ENCODE results near the gene ATP2B3. TPM values are rescaled to one million over a fixed set of nuclear protein-coding genes. Genes with fewer than 3 reads are reported as not detected.

The ATP2B3 gene
- 0.10 TPM for total RNA-seq (ENCODE audit: unreplicated experiment)
- long read RNA-seq: 0 reads

- H3K36me3 Mint-ChIP-seq (ENCODE audit: low read depth, unreplicated experiment): peaks cover 6% of the 10 kb centered on the region
- no peaks in the 10 kb centered on the region for H3K9me3 Mint-ChIP-seq (ENCODE audit: unreplicated experiment)
- peaks cover 8% of the 10 kb centered on the region for H3K4me1 Mint-ChIP-seq (ENCODE audit: unreplicated experiment)
- peak within 1 kb of the TSS; percentile 42 for H3K4me3 Mint-ChIP-seq (ENCODE audit: unreplicated experiment)
- H3K27ac Mint-ChIP-seq (ENCODE audit: unreplicated experiment): no peak within 1 kb of the TSS
- no peak for TF ChIP-seq CTCF (IDR thresholded peaks at IDR 0.05; ENCODE audit: unreplicated experiment)
- DNase-seq (ENCODE audit: low spot score): no peak
- H3K27me3 Mint-ChIP-seq (ENCODE audit: unreplicated experiment): peaks cover 24% of the 10 kb centered on the region
These were observed at the start of gene ATP2B3 for GRCh38 chrX:153517423-153517822. Gene ATP2B3, plus strand, starts transcription at chrX:153517642. Its CDS starts 18,606 bp downstream, at chrX:153536248.

- no peak overlapping the region for H3K4me3 Mint-ChIP-seq (ENCODE audit: unreplicated experiment)
- H3K9me3 Mint-ChIP-seq (ENCODE audit: unreplicated experiment): no peaks in the 10 kb centered on the region
These were observed 49.3 kb upstream of the ATP2B3 start for GRCh38 chrX:153468008-153468580.

GRCh38 chrX:153469811-153470410, 47.5 kb upstream of the ATP2B3 start:
- no peak overlapping the region for H3K27ac Mint-ChIP-seq (ENCODE audit: unreplicated experiment)
- H3K27me3 Mint-ChIP-seq (ENCODE audit: unreplicated experiment): peaks cover 5% of the 10 kb centered on the region
- H3K4me3 Mint-ChIP-seq (ENCODE audit: unreplicated experiment): peak overlapping the region; percentile 86
- DNase-seq (ENCODE audit: low spot score): peak; percentile 40
- no peak for TF ChIP-seq CTCF (IDR thresholded peaks at IDR 0.05; ENCODE audit: unreplicated experiment)
- H3K4me1 Mint-ChIP-seq (ENCODE audit: unreplicated experiment): peaks cover 14% of the 10 kb centered on the region
- no peaks in the 10 kb centered on the region for H3K36me3 Mint-ChIP-seq (ENCODE audit: low read depth, unreplicated experiment)
- H3K9me3 Mint-ChIP-seq (ENCODE audit: unreplicated experiment): no peaks in the 10 kb centered on the region

More at GRCh38 chrX:153468008-153468580, 49.3 kb upstream of the ATP2B3 start:
- peaks cover 5% of the 10 kb centered on the region for H3K27me3 Mint-ChIP-seq (ENCODE audit: unreplicated experiment)
- no peaks in the 10 kb centered on the region for H3K36me3 Mint-ChIP-seq (ENCODE audit: low read depth, unreplicated experiment)
- H3K27ac Mint-ChIP-seq (ENCODE audit: unreplicated experiment): peak overlapping the region; percentile 42
- no peak for DNase-seq (ENCODE audit: low spot score)
- peaks cover 11% of the 10 kb centered on the region for H3K4me1 Mint-ChIP-seq (ENCODE audit: unreplicated experiment)
- no peak for TF ChIP-seq CTCF (IDR thresholded peaks at IDR 0.05; ENCODE audit: unreplicated experiment)

- H3K9me3 Mint-ChIP-seq (ENCODE audit: unreplicated experiment): no peaks in the 10 kb centered on the region
- H3K27ac Mint-ChIP-seq (ENCODE audit: unreplicated experiment): no peak within 1 kb of the TSS
- peaks cover 15% of the 10 kb centered on the region for H3K4me1 Mint-ChIP-seq (ENCODE audit: unreplicated experiment)
These were observed 46.8 kb upstream of the ATP2B3 start, which contains the start of gene HAUS7 for GRCh38 chrX:153470411-153471363. Gene HAUS7, minus strand, starts transcription at chrX:153470576. Its CDS starts 19 bp downstream, at chrX:153470557.

More at GRCh38 chrX:153470411-153471363, 46.8 kb upstream of the ATP2B3 start, which contains the start of gene HAUS7:
- peak; percentile 86 for DNase-seq (ENCODE audit: low spot score)
- TF ChIP-seq CTCF (IDR thresholded peaks at IDR 0.05; ENCODE audit: unreplicated experiment): peak; percentile 52
- H3K4me3 Mint-ChIP-seq (ENCODE audit: unreplicated experiment): peak within 1 kb of the TSS; percentile 86
- H3K27me3 Mint-ChIP-seq (ENCODE audit: unreplicated experiment): peaks cover 7% of the 10 kb centered on the region
- H3K36me3 Mint-ChIP-seq (ENCODE audit: low read depth, unreplicated experiment): no peaks in the 10 kb centered on the region
